Esophagus muscularis mucosa (tissue), 3 donors: ENCODE measurements around the gene SASH1.
"Not testable (repeated sequence)": the region's sequence is repeated elsewhere in the genome, so short reads cannot be mapped to it uniquely, and the experiment has no call there.

Source experiments
- CTCF ChIP-seq, 3 experiments: fragments of 200-600 bp in 2 of 3; fragments of 450-650 bp in 1 of 3; sonication (generic) in 2 of 3; IDR thresholded peaks; one replicate each; pipeline ENCODE4 v1.5.1; 2017 to 2019; ENCODE audit warnings: antibody characterized with exemption in 3 of 3, mild to moderate bottlenecking in 2 of 3, moderate library complexity in 1 of 3
- POLR2A ChIP-seq: fragments of 450-650 bp; IDR thresholded peaks from one replicate; pipeline ENCODE4 v1.6.1; 2017; ENCODE audit warnings: antibody characterized with exemption, moderate library complexity, mild to moderate bottlenecking, low read depth
- POLR2AphosphoS5 ChIP-seq, 2 donors: sonication (generic); formaldehyde crosslinking; IDR thresholded peaks; one replicate each; pipeline ENCODE4 v1.6.1; 2017; ENCODE audit warnings: antibody characterized with exemption in 2 of 2

- TF ChIP-seq POLR2AphosphoS5 (IDR thresholded peaks at IDR 0.05); CTCF (IDR thresholded peaks at IDR 0.05); POLR2A: not testable (repeated sequence)
Observed at GRCh38 chr6:148382051-148382450, 39.4 kb downstream of the SASH1 start.
